ENCODE results near the gene MYO7A. TPM values are rescaled to one million over a fixed set of nuclear protein-coding genes. Genes with fewer than 3 reads are reported as not detected.

MYO7A gene
- total and polyA plus RNA-seq, 2 donors (not counting 3 experiments of a cell fraction or from before 2014, with no cell fraction given) = 1.3 to 3.6 TPM

- ChIA-PET CTCF (interaction anchor here (0.6 to 4.6 kb wide), 3 partner anchors 8 to 49 kb away, joined by 3 to 32 read pairs (median 5); partner anchors contain the start of gene MYO7A), POLR2A (no interaction called here)
- Histone ChIP-seq H3K4me1 (ENCODE audit: control insufficient read depth, extremely low read depth, insufficient read depth, low read length) (peaks cover 9% of the 10 kb centered on the region), H3K9me1 (replicated peaks; ENCODE audit: control insufficient read depth, extremely low read depth, insufficient read depth, low read length) (no peaks in the 10 kb centered on the region), H3K27me3 (ENCODE audit: control insufficient read depth in 2 of 2, insufficient read depth in 2 of 2, low read length in 2 of 2) (no peaks in the 10 kb centered on the region), H3K9me3 (replicated peaks; ENCODE audit: control insufficient read depth, insufficient read depth, low read length) (no peaks in the 10 kb centered on the region), H3K4me2 (ENCODE audit: insufficient read depth, low read length) (no peak overlapping the region), H4K20me1 (replicated peaks; ENCODE audit: control insufficient read depth, extremely low read depth, insufficient read depth, low read length) (no peaks in the 10 kb centered on the region), H3K4me3 (replicated peaks in 1 of 3; ENCODE audit: insufficient read depth in 1 of 3, low read depth in 1 of 3, low read length in 3 of 3) (no peak overlapping the region), H3K36me3 (ENCODE audit: control insufficient read depth in 2 of 2, extremely low read depth in 1 of 2, insufficient read depth in 2 of 2, low read length in 2 of 2) (no peaks in the 10 kb centered on the region), H3K27ac (ENCODE audit: insufficient read depth, low read depth, low read length) (no peak overlapping the region), H3K9ac (replicated peaks; ENCODE audit: extremely low read depth, insufficient read depth, low read length) (no peak overlapping the region), H2AFZ (ENCODE audit: low read depth, low read length) (no peak overlapping the region), H3K79me2 (ENCODE audit: control insufficient read depth, insufficient read depth, low read length) (no peaks in the 10 kb centered on the region)
- BruUV-seq (replicated peaks) = no TSS peak
- dilution Hi-C loops (cut with MboI; ENCODE audit: extremely low pct_ligation_motif_present, low sequenced_read_pairs) (no loop called here), intact Hi-C loops (cut with micrococcal nuclease) (no loop called here)
- FAIRE-seq (no peak), DNase-seq (ENCODE audit: low read depth, low spot score) (no peak)
- TF ChIP-seq MAX (IDR thresholded peaks at IDR 0.05; ENCODE audit: insufficient read depth, insufficient read length) = no peak
- TF ChIP-seq MYC (IDR thresholded peaks at IDR 0.05; ENCODE audit: low read depth, low read length) = no peak
- TF ChIP-seq FOS (IDR thresholded peaks at IDR 0.05; ENCODE audit: borderline replicate concordance, insufficient read depth, low read length) = no peak
- TF ChIP-seq POLR2AphosphoS5 (IDR thresholded peaks at IDR 0.05; ENCODE audit: insufficient read depth, low read depth, low read length) = no peak
- no peak for TF ChIP-seq JUN (IDR thresholded peaks at IDR 0.05; ENCODE audit: borderline replicate concordance, insufficient read depth, insufficient read length, low read depth)
- TF ChIP-seq CTCF (IDR thresholded peaks at IDR 0.05; ENCODE audit: extremely low read depth in 1 of 2, insufficient read depth in 1 of 2, low read depth in 1 of 2, low read length in 2 of 2) = no peak
- TF ChIP-seq EZH2 (IDR thresholded peaks at IDR 0.05; ENCODE audit: borderline replicate concordance, low read depth, low read length, severe bottlenecking) = no peak
- no peak for TF ChIP-seq GATA2 (IDR thresholded peaks at IDR 0.05; ENCODE audit: insufficient read depth, insufficient read length, low read depth, low read length)
- no peak for TF ChIP-seq POLR2A (IDR thresholded peaks at IDR 0.05; ENCODE audit: low read depth, low read length)
Observed at GRCh38 chr11:77175869-77176539, 48.0 kb downstream of the MYO7A start.

All from endothelial cell of umbilical vein (primary cell).